Stimulated activated naive CD4-positive, alpha-beta T cell treated with Interleukin-2 at 50 U/mL for 16 hours (primary cell): Measurements from ENCODE around the gene DCLRE1B.
"Not testable (repeated sequence)": the region's sequence is repeated elsewhere in the genome, so short reads cannot be mapped to it uniquely, and the experiment has no call there.

Source experiments
- DNase-seq: peaks from one replicate; lab custom pipeline; 2025; lab: John Stamatoyannopoulos, UW

Gene DCLRE1B

GRCh38 chr1:113948151-113948550 is 43.0 kb downstream of the DCLRE1B start:
- DNase-seq: not testable (repeated sequence)

- DNase-seq: no peak
Measured at GRCh38 chr1:113949007-113949406, 43.9 kb downstream of the DCLRE1B start.

DNA sequence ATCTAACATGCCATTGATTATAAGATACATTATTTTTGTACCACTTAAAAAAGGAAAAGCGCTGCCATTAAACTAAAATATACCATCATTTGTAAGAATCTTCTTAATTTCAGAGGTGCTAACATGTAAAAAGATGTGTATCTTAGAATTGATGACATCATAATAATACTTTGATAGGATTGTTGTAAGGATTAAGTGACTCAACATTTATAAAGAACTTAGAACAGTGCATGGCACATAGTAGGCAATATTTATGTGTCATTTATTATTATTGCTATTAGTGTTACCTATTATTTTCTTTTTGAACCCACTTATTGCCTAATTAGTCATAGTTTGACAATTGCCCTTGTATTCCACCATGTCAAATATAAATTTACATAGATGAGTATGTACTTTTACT is 45.8 kb downstream of the DCLRE1B start:
- no peak for DNase-seq

DNA sequence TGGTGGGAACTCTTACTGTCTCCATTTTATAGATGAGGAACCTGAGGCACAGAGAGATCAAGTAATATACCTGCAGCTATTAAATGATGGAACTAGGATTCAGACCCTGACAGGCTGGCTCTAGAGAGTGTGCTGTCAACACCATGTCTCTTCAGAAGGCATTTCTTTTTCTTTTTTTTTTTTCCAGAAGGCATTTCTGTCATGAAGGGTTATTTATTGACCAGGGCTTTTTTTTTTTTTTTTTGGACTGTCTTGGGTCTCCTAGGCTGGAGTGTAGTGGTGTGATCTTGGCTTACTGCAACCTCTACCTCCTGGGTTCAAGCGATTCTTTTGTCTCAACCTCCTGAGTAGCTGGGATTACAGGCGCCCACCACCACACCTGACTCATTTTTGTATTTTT is 46.6 kb downstream of the DCLRE1B start:
- DNase-seq: no peak

GRCh38 chr1:113957984-113958383 is 52.9 kb downstream of the DCLRE1B start:
- DNase-seq: no peak

- no peak for DNase-seq
Measured at GRCh38 chr1:113958691-113959090, 53.6 kb downstream of the DCLRE1B start.

DNA sequence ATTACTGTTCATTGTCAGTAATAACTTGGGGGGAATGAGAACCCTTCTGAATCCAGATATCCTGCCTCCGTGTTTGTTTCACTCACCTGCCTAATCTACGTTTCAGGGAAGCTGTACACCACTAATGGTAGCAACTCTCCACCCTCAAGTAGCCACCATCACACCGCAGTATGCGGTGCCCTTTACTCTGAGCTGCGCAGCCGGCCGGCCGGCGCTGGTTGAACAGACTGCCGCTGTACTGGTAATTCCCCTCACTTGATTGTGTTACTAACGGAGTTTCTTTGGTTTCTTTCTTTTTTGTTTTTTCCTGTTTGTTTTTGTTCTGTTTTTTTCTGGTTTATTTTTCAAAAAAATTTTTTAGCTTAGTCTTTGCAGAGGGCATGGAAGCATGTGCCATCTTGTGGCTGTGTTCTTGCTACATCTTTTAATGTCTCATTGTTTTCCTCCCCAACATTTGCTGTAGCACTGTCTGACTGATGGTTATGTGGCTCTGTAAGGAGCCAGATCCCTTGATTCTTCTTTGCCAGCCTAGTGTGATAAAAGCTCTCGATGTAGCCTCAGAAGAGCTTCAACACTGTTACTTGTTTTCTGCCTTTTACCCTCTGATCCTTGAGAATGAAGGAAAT is 58.3 kb downstream of the DCLRE1B start:
- no peak for DNase-seq
